ENCODE results near the gene EXT2. TPM values are rescaled to one million over a fixed set of nuclear protein-coding genes. Genes with fewer than 3 reads are reported as not detected.

EXT2 gene
- total RNA-seq, 1 donor from 2014 or later, result 35.6 TPM

- Mint-ChIP-seq H3K9me3 (no peaks in the 10 kb centered on the region), H3K27me3 (ENCODE audit: low read depth) (no peaks in the 10 kb centered on the region), H3K4me1 (ENCODE audit: low read depth) (peaks cover 12% of the 10 kb centered on the region), H3K27ac (no peak overlapping the region), H3K36me3 (ENCODE audit: low read depth) (peaks cover 17% of the 10 kb centered on the region), H3K4me3 (ENCODE audit: low read depth) (no peak overlapping the region)
- intact Hi-C loops (cut with micrococcal nuclease), result no loop called here
- no peak for DNase-seq (ENCODE audit: low spot score)
Measured at GRCh38 chr11:44140372-44140771, 44.9 kb downstream of the EXT2 start.

- DNase-seq (ENCODE audit: low spot score), result no peak
- H3K4me3 Mint-ChIP-seq (ENCODE audit: low read depth), result no peak overlapping the region
- peaks cover 12% of the 10 kb centered on the region for H3K4me1 Mint-ChIP-seq (ENCODE audit: low read depth)
- intact Hi-C loops (cut with micrococcal nuclease), result no loop called here
- H3K36me3 Mint-ChIP-seq (ENCODE audit: low read depth), result peaks cover 17% of the 10 kb centered on the region
- no peaks in the 10 kb centered on the region for H3K9me3 Mint-ChIP-seq
- H3K27ac Mint-ChIP-seq, result no peak overlapping the region
- no peaks in the 10 kb centered on the region for H3K27me3 Mint-ChIP-seq (ENCODE audit: low read depth)
Measured at GRCh38 chr11:44140805-44141204, 45.3 kb downstream of the EXT2 start.

- H3K9me3 Mint-ChIP-seq, result no peaks in the 10 kb centered on the region
- H3K4me3 Mint-ChIP-seq (ENCODE audit: low read depth), result no peak overlapping the region
- no peak for DNase-seq (ENCODE audit: low spot score)
- H3K4me1 Mint-ChIP-seq (ENCODE audit: low read depth), result peaks cover 3% of the 10 kb centered on the region
- H3K36me3 Mint-ChIP-seq (ENCODE audit: low read depth), result peaks cover 31% of the 10 kb centered on the region
- H3K27me3 Mint-ChIP-seq (ENCODE audit: low read depth), result no peaks in the 10 kb centered on the region
- no peak overlapping the region for H3K27ac Mint-ChIP-seq
- intact Hi-C loops (cut with micrococcal nuclease), result no loop called here
Measured at GRCh38 chr11:44143987-44144909, 48.8 kb downstream of the EXT2 start.

DNA sequence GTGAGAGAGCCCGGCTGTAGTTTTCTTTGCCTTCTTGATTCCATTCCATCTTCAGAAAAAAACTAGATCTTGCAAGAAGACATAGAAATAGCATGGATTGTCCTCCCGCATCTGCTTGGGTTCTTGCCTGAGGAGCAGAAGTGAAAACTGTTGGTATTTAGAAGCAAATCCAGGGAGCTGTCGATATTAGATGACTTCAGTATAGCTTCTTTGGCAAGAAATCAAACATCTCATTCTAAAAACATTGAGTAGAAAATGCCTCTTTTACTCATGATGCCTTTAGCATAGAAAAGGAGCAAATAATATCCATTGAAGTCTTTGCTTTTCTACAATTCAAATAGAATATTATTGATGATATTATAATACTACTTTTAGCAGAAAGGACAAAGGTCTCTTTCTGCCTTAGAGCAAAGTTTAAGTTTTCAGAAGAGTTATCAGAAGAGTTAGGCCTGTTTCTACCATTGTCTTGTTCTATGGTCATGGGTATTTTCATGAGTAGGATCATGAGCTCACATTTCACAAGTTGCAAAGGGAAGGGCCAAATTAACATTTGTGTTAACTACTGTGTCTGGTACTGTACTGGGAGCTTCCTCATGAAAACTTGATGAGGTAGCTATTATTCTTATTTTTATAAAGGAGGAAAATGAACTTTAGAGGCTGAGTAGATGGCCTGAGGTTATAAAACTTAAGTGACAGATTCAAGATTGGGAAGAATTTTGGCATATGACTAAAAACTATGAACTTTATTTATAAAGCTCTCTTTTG is 49.7 kb downstream of the EXT2 start:
- Mint-ChIP-seq H3K36me3 (ENCODE audit: low read depth) (peaks cover 37% of the 10 kb centered on the region), H3K27ac (no peak overlapping the region), H3K27me3 (ENCODE audit: low read depth) (no peaks in the 10 kb centered on the region), H3K4me1 (ENCODE audit: low read depth) (no peaks in the 10 kb centered on the region), H3K4me3 (ENCODE audit: low read depth) (no peak overlapping the region), H3K9me3 (no peaks in the 10 kb centered on the region)
- DNase-seq (ENCODE audit: low spot score), result no peak
- intact Hi-C loops (cut with micrococcal nuclease), result no loop called here

DNA sequence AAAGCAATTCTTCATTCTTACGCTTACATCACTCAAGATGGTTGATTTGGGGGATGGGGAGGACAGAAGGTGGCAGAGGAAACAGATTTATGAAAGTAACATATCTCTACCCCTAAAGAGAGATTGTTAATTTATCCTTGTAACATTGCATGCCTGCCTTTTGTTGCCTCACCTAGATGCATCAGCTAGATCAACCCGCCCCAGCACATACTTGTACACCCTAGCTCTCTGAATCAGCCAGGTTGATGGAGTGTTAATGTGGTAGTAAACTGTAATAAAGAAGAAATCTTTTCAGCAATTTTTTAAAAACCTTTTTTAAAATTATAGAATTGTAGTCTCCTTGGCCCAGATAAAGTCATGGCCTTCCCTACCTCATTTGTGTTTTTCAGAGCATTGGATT is 51.5 kb downstream of the EXT2 start:
- Mint-ChIP-seq H3K27ac (no peak overlapping the region), H3K4me1 (ENCODE audit: low read depth) (no peaks in the 10 kb centered on the region), H3K27me3 (ENCODE audit: low read depth) (no peaks in the 10 kb centered on the region), H3K9me3 (peaks cover 9% of the 10 kb centered on the region), H3K4me3 (ENCODE audit: low read depth) (no peak overlapping the region), H3K36me3 (ENCODE audit: low read depth) (peaks cover 54% of the 10 kb centered on the region)
- no peak for DNase-seq (ENCODE audit: low spot score)
- intact Hi-C loops (cut with micrococcal nuclease), result no loop called here

- no peaks in the 10 kb centered on the region for H3K27me3 Mint-ChIP-seq (ENCODE audit: low read depth)
- intact Hi-C loops (cut with micrococcal nuclease), result no loop called here
- H3K36me3 Mint-ChIP-seq (ENCODE audit: low read depth), result peaks cover 60% of the 10 kb centered on the region
- no peak overlapping the region for H3K4me3 Mint-ChIP-seq (ENCODE audit: low read depth)
- DNase-seq (ENCODE audit: low spot score), result no peak
- no peaks in the 10 kb centered on the region for H3K4me1 Mint-ChIP-seq (ENCODE audit: low read depth)
- no peak overlapping the region for H3K27ac Mint-ChIP-seq
- peaks cover 11% of the 10 kb centered on the region for H3K9me3 Mint-ChIP-seq
Measured at GRCh38 chr11:44147751-44148150, 52.3 kb downstream of the EXT2 start.

GRCh38 chr11:44149651-44150050 is 54.2 kb downstream of the EXT2 start:
- Mint-ChIP-seq H3K27me3 (ENCODE audit: low read depth) (no peaks in the 10 kb centered on the region), H3K4me1 (ENCODE audit: low read depth) (no peaks in the 10 kb centered on the region), H3K36me3 (ENCODE audit: low read depth) (peaks cover 69% of the 10 kb centered on the region), H3K27ac (no peak overlapping the region), H3K4me3 (ENCODE audit: low read depth) (no peak overlapping the region), H3K9me3 (peaks cover 13% of the 10 kb centered on the region)
- intact Hi-C loops (cut with micrococcal nuclease), result no loop called here
- DNase-seq (ENCODE audit: low spot score), result no peak

DNA sequence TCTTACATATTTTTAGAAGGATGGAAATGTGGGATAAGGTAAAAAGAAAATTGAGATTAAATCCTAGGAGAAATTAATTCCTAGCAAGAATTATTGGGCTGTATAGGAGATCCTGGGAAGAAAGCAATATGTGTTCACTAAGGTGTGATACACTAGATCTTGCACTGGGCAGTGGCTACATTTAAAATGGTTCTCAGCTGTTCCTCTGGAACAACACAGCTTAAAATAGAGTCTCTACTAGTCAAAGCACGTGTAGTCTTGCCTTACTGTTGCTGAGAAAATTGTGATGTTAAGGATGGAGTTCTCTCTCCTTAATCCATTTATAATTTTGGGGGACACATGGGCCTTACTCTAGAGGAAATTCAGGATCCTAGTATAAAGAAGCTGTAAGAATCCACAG is 54.9 kb downstream of the EXT2 start:
- no peak for DNase-seq (ENCODE audit: low spot score)
- Mint-ChIP-seq H3K4me1 (ENCODE audit: low read depth) (no peaks in the 10 kb centered on the region), H3K9me3 (peaks cover 17% of the 10 kb centered on the region), H3K27me3 (ENCODE audit: low read depth) (no peaks in the 10 kb centered on the region), H3K4me3 (ENCODE audit: low read depth) (no peak overlapping the region), H3K36me3 (ENCODE audit: low read depth) (peaks cover 69% of the 10 kb centered on the region), H3K27ac (no peak overlapping the region)
- intact Hi-C loops (cut with micrococcal nuclease), result no loop called here

- Mint-ChIP-seq H3K9me3 (peaks cover 8% of the 10 kb centered on the region), H3K4me1 (ENCODE audit: low read depth) (peaks cover 2% of the 10 kb centered on the region), H3K36me3 (ENCODE audit: low read depth) (peaks cover 43% of the 10 kb centered on the region), H3K27ac (no peak overlapping the region), H3K4me3 (ENCODE audit: low read depth) (no peak overlapping the region), H3K27me3 (ENCODE audit: low read depth) (no peaks in the 10 kb centered on the region)
- no peak for DNase-seq (ENCODE audit: low spot score)
- intact Hi-C loops (cut with micrococcal nuclease), result no loop called here
Measured at GRCh38 chr11:44157019-44157418, 61.5 kb downstream of the EXT2 start.

- Mint-ChIP-seq H3K4me1 (ENCODE audit: low read depth) (peaks cover 2% of the 10 kb centered on the region), H3K9me3 (peaks cover 4% of the 10 kb centered on the region), H3K4me3 (ENCODE audit: low read depth) (no peak overlapping the region), H3K27ac (no peak overlapping the region), H3K27me3 (ENCODE audit: low read depth) (no peaks in the 10 kb centered on the region), H3K36me3 (ENCODE audit: low read depth) (peaks cover 33% of the 10 kb centered on the region)
- no peak for DNase-seq (ENCODE audit: low spot score)
- intact Hi-C loops (cut with micrococcal nuclease), result no loop called here
Measured at GRCh38 chr11:44158384-44158783, 62.9 kb downstream of the EXT2 start.

- H3K4me1 Mint-ChIP-seq (ENCODE audit: low read depth), result peaks cover 2% of the 10 kb centered on the region
- no peak overlapping the region for H3K4me3 Mint-ChIP-seq (ENCODE audit: low read depth)
- peaks cover 2% of the 10 kb centered on the region for H3K9me3 Mint-ChIP-seq
- DNase-seq (ENCODE audit: low spot score), result no peak
- no peak overlapping the region for H3K27ac Mint-ChIP-seq
- H3K27me3 Mint-ChIP-seq (ENCODE audit: low read depth), result no peaks in the 10 kb centered on the region
- intact Hi-C loops (cut with micrococcal nuclease), result no loop called here
- peaks cover 21% of the 10 kb centered on the region for H3K36me3 Mint-ChIP-seq (ENCODE audit: low read depth)
Measured at GRCh38 chr11:44159848-44160721, 64.6 kb downstream of the EXT2 start.

DNA sequence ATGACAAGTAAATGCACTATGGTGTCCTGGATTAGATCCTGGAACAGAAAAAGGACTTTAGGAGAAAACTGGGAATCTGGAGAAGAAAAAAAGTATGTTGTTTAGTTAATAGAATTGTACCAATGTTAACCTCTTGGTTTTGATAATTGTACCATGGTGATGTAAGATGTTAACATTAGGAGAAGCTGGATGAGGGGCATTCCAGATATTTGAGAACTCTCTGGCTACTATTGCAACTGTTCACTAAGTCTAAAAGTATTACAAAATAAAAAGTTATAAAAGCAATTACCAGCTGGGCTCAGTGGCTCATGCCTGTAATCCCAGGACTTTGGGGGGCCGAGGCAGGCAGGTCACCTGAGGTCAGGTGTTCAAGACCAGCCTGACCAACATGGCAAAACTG is 66.5 kb downstream of the EXT2 start:
- Mint-ChIP-seq H3K27me3 (ENCODE audit: low read depth) (no peaks in the 10 kb centered on the region), H3K4me3 (ENCODE audit: low read depth) (no peak overlapping the region), H3K36me3 (ENCODE audit: low read depth) (peaks cover 12% of the 10 kb centered on the region), H3K27ac (no peak overlapping the region), H3K4me1 (ENCODE audit: low read depth) (peaks cover 2% of the 10 kb centered on the region), H3K9me3 (no peaks in the 10 kb centered on the region)
- intact Hi-C loops (cut with micrococcal nuclease), result no loop called here
- no peak for DNase-seq (ENCODE audit: low spot score)
